Activated naive CD4-positive, alpha-beta T cell treated with anti-CD3 and anti-CD28 coated beads for 36 hours (primary cell): ENCODE results near the gene TWF1. TPM values are rescaled to one million over a fixed set of nuclear protein-coding genes. Genes with fewer than 3 reads are reported as not detected.
A peak's percentile ranks its signal among the peaks of the same experiment; 100 is the strongest.

Source experiments
- CTCF ChIA-PET: fragments of 350-600 bp; sonication (Branson Sonifier 250); formaldehyde crosslinking; loops from one replicate; lab custom pipeline; 2021; ENCODE audit warnings: antibody characterized with exemption; lab: Charles Lee
- DNase-seq: peaks from one replicate; pipeline ENCODE4 v3.0.0-alpha.2; 2020
- H3K27ac Mint-ChIP-seq: one replicate; pipeline ENCODE4 v1.8.0; 2021; ENCODE audit warnings: mild to moderate bottlenecking, mixed read lengths
- H3K27me3 Mint-ChIP-seq: one replicate; pipeline ENCODE4 v1.8.0; 2021; ENCODE audit warnings: low read depth, mixed read lengths
- H3K36me3 Mint-ChIP-seq: one replicate; pipeline ENCODE4 v1.8.0; 2021; ENCODE audit warnings: low read depth, mixed read lengths
- H3K4me1 Mint-ChIP-seq: one replicate; pipeline ENCODE4 v1.8.0; 2021; ENCODE audit warnings: low read depth, mixed read lengths
- H3K4me3 Mint-ChIP-seq: one replicate; pipeline ENCODE4 v1.8.0; 2021; ENCODE audit warnings: mild to moderate bottlenecking, moderate library complexity, mixed read lengths
- H3K9me3 Mint-ChIP-seq: one replicate; pipeline ENCODE4 v1.8.0; 2021; ENCODE audit warnings: mixed read lengths
- intact Hi-C: fragments of 100-400 bp; cut with micrococcal nuclease; formaldehyde crosslinking; loops from one replicate; pipeline ENCODE4 v1.15.1; 2023
- total RNA-seq, 2 experiments: library from RNA; stranded (reverse); gene quantifications; one replicate each; pipeline ENCODE4 v1.2.3, GENCODE V29; 2021

Gene TWF1
- total RNA-seq, 2 experiments from 2014 or later: 12.9 to 15.3 TPM

DNA sequence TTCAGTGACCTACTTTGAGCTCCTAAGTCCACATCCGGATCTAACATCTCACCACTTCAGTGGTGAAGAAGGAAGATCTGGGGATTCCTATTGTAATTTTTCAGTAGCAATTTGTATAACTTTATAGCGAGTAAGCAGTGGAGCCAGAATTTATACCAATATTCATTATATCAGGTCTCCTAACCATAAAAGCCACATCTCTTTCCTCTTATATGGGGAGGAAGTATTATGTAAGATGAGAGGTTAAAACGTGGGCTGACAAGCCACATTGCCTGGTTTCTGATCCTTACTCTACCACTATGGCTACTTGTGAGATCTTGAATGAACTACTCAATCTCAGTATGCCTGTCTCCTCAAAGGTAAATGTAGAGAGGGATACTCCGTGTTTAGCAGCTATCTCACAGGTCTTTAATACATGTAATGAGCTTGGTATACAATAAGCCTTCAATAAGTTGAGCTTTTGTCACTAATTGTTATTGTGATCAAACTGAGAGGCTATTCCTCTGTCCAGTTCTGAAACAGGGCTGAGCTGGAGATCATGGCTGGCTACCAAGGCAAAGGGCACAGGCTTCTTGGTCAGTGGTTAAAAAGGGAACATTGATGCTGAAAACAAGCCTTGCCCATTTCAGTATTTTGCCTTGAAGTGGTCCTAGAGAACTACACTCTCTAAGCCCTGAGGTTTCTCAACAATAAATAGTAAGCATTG is 26.5 kb upstream of the TWF1 start:
- peaks cover 30% of the 10 kb centered on the region for H3K4me1 Mint-ChIP-seq
- CTCF ChIA-PET: interaction anchor here (0.6 to 2.0 kb wide), 4 partner anchors 26 to 1136 kb away, joined by 3 to 7 read pairs (median 4); partner anchors contain the start of gene TWF1
- no peak for DNase-seq
- H3K36me3 Mint-ChIP-seq: no peaks in the 10 kb centered on the region
- H3K4me3 Mint-ChIP-seq: no peak overlapping the region
- H3K9me3 Mint-ChIP-seq: no peaks in the 10 kb centered on the region
- H3K27me3 Mint-ChIP-seq: no peaks in the 10 kb centered on the region
- intact Hi-C loops: loop anchor here (1.0 to 10.0 kb wide), 3 partner anchors 27 to 1012 kb away; partner anchors contain the start of genes IRAK4 and PUS7L
- no peak overlapping the region for H3K27ac Mint-ChIP-seq

DNA sequence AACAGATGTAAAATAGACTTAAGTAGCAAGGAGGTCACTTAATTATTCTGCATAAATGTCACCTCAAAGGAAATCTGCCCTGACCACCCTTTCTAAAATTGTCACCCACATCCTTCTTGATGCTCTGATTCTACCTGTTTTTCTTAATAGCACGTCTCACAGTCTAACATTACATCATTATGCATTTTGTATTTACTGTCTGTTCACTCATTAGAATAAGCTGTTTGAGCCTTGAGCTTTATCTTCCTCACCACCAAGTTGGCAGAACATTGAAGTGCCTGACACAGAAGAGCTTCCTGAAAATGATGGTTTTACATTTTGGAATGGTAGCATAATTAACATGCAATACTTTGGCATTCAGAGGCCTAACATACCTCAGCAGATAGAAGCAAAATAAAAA is 21.0 kb upstream of the TWF1 start:
- CTCF ChIA-PET: interaction anchor here (0.9 kb wide), 1 partner anchor 56 kb away, joined by 3 read pairs; no protein-coding TSS in a partner anchor
- no peaks in the 10 kb centered on the region for H3K27me3 Mint-ChIP-seq
- no peaks in the 10 kb centered on the region for H3K9me3 Mint-ChIP-seq
- intact Hi-C loops: no loop called here
- DNase-seq: no peak
- H3K4me3 Mint-ChIP-seq: no peak overlapping the region
- H3K36me3 Mint-ChIP-seq: no peaks in the 10 kb centered on the region
- H3K27ac Mint-ChIP-seq: no peak overlapping the region
- peaks cover 7% of the 10 kb centered on the region for H3K4me1 Mint-ChIP-seq

DNA sequence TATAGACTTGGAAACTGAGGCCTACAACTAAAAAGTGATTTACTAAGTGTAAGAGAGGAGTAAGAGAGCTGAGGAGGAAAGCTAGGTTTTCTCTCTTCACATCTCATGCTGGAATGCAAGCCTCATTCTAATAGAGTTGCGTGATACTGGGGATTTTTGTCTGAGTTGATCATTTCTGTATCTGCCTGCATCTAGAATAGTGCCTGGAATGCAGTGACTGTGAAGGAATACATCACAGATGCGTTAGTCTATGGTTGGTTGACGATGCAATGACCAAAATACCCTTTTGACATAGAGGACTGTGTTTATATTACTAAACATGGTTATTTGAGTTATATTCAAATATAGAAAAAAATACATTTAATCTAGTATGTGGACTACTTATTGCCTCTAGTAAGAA is 20.6 kb upstream of the TWF1 start:
- no peak overlapping the region for H3K4me3 Mint-ChIP-seq
- H3K36me3 Mint-ChIP-seq: no peaks in the 10 kb centered on the region
- DNase-seq: no peak
- no peaks in the 10 kb centered on the region for H3K27me3 Mint-ChIP-seq
- peaks cover 3% of the 10 kb centered on the region for H3K4me1 Mint-ChIP-seq
- no peaks in the 10 kb centered on the region for H3K9me3 Mint-ChIP-seq
- CTCF ChIA-PET: interaction anchor here (0.9 to 1.0 kb wide), 2 partner anchors 13 to 56 kb away, joined by 3 read pairs; no protein-coding TSS in a partner anchor
- H3K27ac Mint-ChIP-seq: no peak overlapping the region
- intact Hi-C loops: no loop called here

DNA sequence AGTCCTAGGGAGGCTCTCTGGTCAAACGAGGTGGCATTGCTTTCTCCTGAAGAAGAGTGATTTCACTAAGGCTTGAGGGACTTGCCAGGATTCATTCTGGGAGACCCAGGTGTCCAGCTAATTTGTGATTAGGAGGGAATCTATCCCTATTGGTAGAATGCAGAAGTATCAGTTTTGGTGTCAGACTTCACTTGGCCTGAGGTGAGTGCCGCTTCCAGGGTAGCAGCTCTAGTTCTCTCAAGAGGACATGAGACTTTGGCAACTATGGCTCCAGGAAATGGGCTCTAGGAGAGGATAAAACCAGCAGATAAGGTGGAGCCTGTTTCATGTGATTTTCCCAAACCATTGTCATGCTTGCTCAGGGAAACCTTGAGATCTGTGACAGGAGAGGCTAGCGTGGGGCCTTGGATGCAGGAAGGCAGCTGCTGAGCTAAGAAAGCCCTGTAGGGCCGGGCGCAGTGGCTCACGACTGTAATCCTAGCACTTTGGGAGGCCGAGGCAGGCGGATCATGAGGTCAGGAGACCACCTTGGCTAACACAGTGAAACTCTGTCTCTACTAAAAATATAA is 18.2 kb upstream of the TWF1 start:
- Mint-ChIP-seq H3K4me1 (no peaks in the 10 kb centered on the region), H3K27ac (no peak overlapping the region), H3K9me3 (no peaks in the 10 kb centered on the region), H3K4me3 (no peak overlapping the region), H3K27me3 (no peaks in the 10 kb centered on the region), H3K36me3 (no peaks in the 10 kb centered on the region)
- CTCF ChIA-PET: interaction anchor here (0.7 kb wide), 1 partner anchor 65 kb away, joined by 3 read pairs; the partner anchor contains the start of gene IRAK4
- intact Hi-C loops: no loop called here
- no peak for DNase-seq

DNA sequence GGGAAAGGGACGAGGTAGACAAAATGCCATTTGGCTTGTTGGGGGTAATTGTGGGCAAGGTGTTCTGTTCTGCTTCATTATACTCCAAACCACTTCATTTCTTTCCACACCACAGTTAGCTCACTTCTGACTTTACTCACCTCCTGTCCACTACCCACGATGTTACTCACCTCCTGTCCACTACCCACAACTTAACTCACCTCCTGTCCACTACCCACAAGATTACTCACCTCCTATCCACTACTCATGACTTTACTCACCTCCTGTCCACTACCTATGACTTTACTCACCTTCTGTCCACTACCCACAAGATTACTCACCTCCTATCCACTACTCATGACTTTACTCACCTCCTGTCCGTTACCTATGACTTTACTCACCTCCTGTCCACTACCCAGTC is 10.1 kb upstream of the TWF1 start:
- no peak overlapping the region for H3K27ac Mint-ChIP-seq
- DNase-seq: no peak
- peaks cover 15% of the 10 kb centered on the region for H3K4me1 Mint-ChIP-seq
- H3K36me3 Mint-ChIP-seq: no peaks in the 10 kb centered on the region
- CTCF ChIA-PET: interaction anchor here (0.6 kb wide), 1 partner anchor 1304 kb away, joined by 4 read pairs; no protein-coding TSS in a partner anchor
- H3K9me3 Mint-ChIP-seq: no peaks in the 10 kb centered on the region
- intact Hi-C loops: no loop called here
- H3K4me3 Mint-ChIP-seq: no peak overlapping the region
- no peaks in the 10 kb centered on the region for H3K27me3 Mint-ChIP-seq

DNA sequence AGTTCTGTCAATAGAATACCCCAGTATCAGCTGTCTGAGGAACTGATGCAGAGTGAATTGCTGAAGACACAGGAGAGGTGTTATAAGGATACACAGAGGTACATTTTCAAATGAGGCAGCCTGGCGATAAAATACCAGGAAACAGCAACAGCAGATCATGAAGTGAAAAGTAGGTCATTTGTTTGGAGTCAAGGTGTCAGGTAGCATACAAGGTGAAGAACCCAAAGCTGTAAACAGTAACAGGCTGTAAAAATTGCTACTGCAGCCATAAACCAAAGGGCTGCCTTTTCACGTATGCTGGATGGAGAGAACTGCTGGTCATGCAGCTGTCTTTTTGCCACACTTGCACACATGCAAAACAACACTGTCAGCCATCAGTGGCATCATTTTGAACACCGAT is 9.3 kb upstream of the TWF1 start:
- H3K27me3 Mint-ChIP-seq: no peaks in the 10 kb centered on the region
- H3K9me3 Mint-ChIP-seq: no peaks in the 10 kb centered on the region
- H3K4me3 Mint-ChIP-seq: no peak overlapping the region
- H3K36me3 Mint-ChIP-seq: no peaks in the 10 kb centered on the region
- H3K27ac Mint-ChIP-seq: no peak overlapping the region
- peaks cover 19% of the 10 kb centered on the region for H3K4me1 Mint-ChIP-seq
- CTCF ChIA-PET: interaction anchor here (0.7 kb wide), 1 partner anchor 11 kb away, joined by 3 read pairs; no protein-coding TSS in a partner anchor
- intact Hi-C loops: no loop called here
- DNase-seq: no peak

DNA sequence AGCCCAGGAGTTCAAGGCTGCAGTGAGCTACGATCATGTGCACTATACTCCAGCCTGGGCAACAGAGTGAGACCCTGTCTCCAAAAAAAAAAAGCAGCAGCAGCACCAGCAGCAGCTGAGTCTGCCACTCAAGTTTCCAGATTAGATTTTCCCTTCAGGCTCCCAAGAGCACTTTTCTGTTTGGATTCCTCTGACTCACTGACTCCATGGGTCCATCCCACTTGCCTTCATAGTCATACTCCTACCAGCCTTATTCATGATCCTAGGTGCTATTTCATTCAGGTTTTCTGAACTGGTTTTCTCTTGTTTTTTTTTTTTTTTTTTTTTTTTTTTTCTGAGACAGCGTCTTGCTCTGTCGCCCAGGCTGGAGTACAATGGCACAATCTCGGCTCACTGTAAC is 6.8 kb upstream of the TWF1 start:
- intact Hi-C loops: no loop called here
- Mint-ChIP-seq H3K36me3 (no peaks in the 10 kb centered on the region), H3K9me3 (no peaks in the 10 kb centered on the region), H3K27me3 (no peaks in the 10 kb centered on the region), H3K4me3 (no peak overlapping the region), H3K27ac (no peak overlapping the region), H3K4me1 (peaks cover 27% of the 10 kb centered on the region)
- CTCF ChIA-PET: no interaction called here
- no peak for DNase-seq

DNA sequence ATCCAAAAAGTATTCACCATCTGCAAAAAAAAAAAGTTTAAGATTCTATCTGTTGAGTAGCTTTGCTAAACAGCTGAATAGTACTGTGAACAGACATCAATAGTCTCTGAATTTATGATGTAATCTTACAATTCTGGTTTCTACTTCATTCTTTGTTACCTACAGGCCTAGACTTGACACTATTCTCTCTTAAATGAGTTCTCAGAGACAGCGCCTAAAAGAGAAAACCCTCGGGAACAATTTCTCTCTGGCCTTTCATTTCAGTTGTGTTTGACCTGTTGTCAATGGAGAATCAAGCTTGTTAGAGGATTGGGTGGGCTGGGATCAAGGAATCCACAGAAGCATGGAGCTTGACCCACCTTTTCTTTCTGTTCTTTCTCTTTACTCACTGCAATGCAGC is 5.9 kb upstream of the TWF1 start:
- intact Hi-C loops: no loop called here
- H3K9me3 Mint-ChIP-seq: no peaks in the 10 kb centered on the region
- no peak overlapping the region for H3K4me3 Mint-ChIP-seq
- no peaks in the 10 kb centered on the region for H3K36me3 Mint-ChIP-seq
- no peak for DNase-seq
- peaks cover 34% of the 10 kb centered on the region for H3K4me1 Mint-ChIP-seq
- CTCF ChIA-PET: no interaction called here
- H3K27ac Mint-ChIP-seq: no peak overlapping the region
- no peaks in the 10 kb centered on the region for H3K27me3 Mint-ChIP-seq

DNA sequence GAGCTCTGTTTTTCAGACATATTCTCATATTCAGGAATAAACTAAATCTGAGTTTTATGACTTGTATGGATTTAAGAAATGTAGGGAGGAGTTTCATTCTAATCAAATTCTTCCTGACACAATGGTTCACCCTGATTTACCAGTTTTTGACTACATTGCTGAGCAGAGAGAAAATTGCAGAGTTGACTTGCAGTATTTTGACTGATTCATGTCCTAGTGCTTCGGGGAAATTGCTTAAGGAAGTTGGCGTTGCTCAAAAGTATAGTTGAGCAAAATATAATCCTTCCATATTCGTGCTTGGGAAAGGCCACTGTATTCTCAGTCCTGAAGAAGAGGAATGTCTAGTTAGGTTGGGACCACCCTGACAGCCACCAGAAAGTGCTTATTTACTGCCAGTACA is 1.3 kb upstream of the TWF1 start:
- Mint-ChIP-seq H3K4me3 (peak overlapping the region; percentile 98), H3K36me3 (peaks cover 5% of the 10 kb centered on the region), H3K27me3 (no peaks in the 10 kb centered on the region), H3K27ac (peak overlapping the region; percentile 100), H3K4me1 (peaks cover 49% of the 10 kb centered on the region), H3K9me3 (no peaks in the 10 kb centered on the region)
- no peak for DNase-seq
- CTCF ChIA-PET: interaction anchor here (2.0 to 2.5 kb wide), 2 partner anchors 26 to 75 kb away, joined by 5 to 11 read pairs; no protein-coding TSS in a partner anchor
- intact Hi-C loops: loop anchor here (5.0 to 10.0 kb wide), 2 partner anchors 1037 to 1920 kb away; partner anchors contain the start of gene ARID2

DNA sequence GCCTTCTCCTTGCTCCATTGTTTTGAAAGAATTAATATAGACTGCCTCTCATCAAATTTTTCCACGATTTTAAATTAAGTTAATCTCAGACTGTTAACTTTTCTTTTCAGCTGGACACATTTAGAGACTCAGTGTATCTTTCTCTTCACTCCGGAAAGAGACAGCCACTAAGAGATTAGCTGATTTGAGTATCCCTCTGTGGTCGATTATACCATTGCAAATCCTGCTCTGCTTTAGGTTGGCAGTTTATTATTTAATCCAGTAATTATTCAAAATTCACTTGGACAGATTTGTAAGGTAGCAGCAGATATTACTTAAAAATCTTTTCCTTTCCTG is 588 bp upstream of the TWF1 start:
- DNase-seq: no peak
- no peaks in the 10 kb centered on the region for H3K27me3 Mint-ChIP-seq
- CTCF ChIA-PET: interaction anchor here (2.0 to 2.5 kb wide), 2 partner anchors 27 to 76 kb away, joined by 5 to 11 read pairs; no protein-coding TSS in a partner anchor
- peak overlapping the region; percentile 98 for H3K4me3 Mint-ChIP-seq
- peaks cover 5% of the 10 kb centered on the region for H3K36me3 Mint-ChIP-seq
- H3K4me1 Mint-ChIP-seq: peaks cover 44% of the 10 kb centered on the region
- no peaks in the 10 kb centered on the region for H3K9me3 Mint-ChIP-seq
- H3K27ac Mint-ChIP-seq: peak overlapping the region; percentile 100
- intact Hi-C loops: loop anchor here (1.0 to 10.0 kb wide), 6 partner anchors 30 to 1921 kb away; partner anchors contain the start of genes ARID2, IRAK4, PPHLN1 and PUS7L

DNA sequence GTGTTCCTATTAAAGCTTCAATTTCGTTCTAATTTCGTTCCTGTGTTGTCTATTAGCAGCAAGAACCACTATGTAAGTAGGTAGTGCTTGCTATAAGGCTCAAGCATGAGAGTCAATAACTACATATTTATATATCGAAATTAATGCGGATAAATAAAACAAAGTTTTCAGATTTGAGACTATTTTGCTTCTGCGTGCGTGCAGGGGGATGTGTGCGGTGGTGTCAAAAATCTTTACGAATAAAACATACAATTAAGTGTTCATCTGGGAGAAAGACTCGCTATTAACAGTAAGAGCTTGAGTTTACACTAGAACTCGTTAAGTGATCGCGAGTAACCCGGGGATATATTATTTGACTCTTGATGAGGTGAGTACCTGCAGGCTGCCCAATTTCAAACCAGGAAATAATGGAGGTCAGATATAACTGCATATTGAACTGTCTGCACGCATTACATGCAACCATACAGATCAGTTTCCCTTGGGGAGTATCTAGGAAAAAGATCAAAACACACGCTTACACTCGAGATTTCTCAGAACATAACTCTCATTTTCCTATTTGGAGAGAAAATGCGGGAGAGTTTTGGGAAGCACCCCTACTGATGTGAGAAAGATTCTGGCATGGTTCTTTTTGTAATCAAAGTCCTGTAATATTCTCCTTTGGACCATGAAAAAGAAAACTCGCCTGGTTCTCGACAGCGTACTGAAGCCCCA is 813 bp downstream of the TWF1 start:
- peaks cover 36% of the 10 kb centered on the region for H3K4me1 Mint-ChIP-seq
- H3K9me3 Mint-ChIP-seq: no peaks in the 10 kb centered on the region
- intact Hi-C loops: loop anchor here (1.0 to 10.0 kb wide), 4 partner anchors 8 to 1922 kb away; partner anchors contain the start of gene ARID2
- H3K27me3 Mint-ChIP-seq: no peaks in the 10 kb centered on the region
- H3K4me3 Mint-ChIP-seq: peak overlapping the region; percentile 98
- peaks cover 10% of the 10 kb centered on the region for H3K36me3 Mint-ChIP-seq
- CTCF ChIA-PET: interaction anchor here (0.6 to 2.5 kb wide), 7 partner anchors 10 to 78 kb away, joined by 3 to 11 read pairs (median 4); partner anchors contain the start of genes IRAK4 and PUS7L
- peak overlapping the region; percentile 100 for H3K27ac Mint-ChIP-seq
- DNase-seq: peak; percentile 10
